Activated T-helper 2 cell treated with anti-CD3 and anti-CD28 coated beads, Interferon-gamma antibody, Interleukin-2, Interleukin-4, amounts not matched to agents 10 μg/mL and 5 μg/mL and 100 μg/mL, durations not matched to agents 14 hours and 24 hours and 36 hours (primary cell): ENCODE results near the gene ZFYVE26. TPM values are rescaled to one million over a fixed set of nuclear protein-coding genes. Genes with fewer than 3 reads are reported as not detected.

Experiments
- DNase-seq: peaks from one replicate; pipeline ENCODE4 v3.0.0; 2021; ENCODE audit warnings: low spot score
- H3K27ac Mint-ChIP-seq: one replicate; pipeline ENCODE4 v1.8.0; 2021; ENCODE audit warnings: mixed read lengths
- H3K27me3 Mint-ChIP-seq: one replicate; pipeline ENCODE4 v1.8.0; 2021; ENCODE audit warnings: low read depth, mixed read lengths
- H3K36me3 Mint-ChIP-seq: one replicate; pipeline ENCODE4 v1.8.0; 2021; ENCODE audit warnings: low read depth, mixed read lengths
- H3K4me1 Mint-ChIP-seq: one replicate; pipeline ENCODE4 v1.8.0; 2021; ENCODE audit warnings: low read depth, mixed read lengths
- H3K4me3 Mint-ChIP-seq: one replicate; pipeline ENCODE4 v1.8.0; 2021; ENCODE audit warnings: low read depth, mild to moderate bottlenecking, moderate library complexity, mixed read lengths
- H3K9me3 Mint-ChIP-seq: one replicate; pipeline ENCODE4 v1.8.0; 2021; ENCODE audit warnings: mixed read lengths
- intact Hi-C: fragments of 100-400 bp; cut with micrococcal nuclease; formaldehyde crosslinking; loops from one replicate; pipeline ENCODE4 v1.15.1; 2023
- total RNA-seq: library from RNA; stranded (reverse); gene quantifications from 2 replicates; pipeline ENCODE4 v1.2.3, GENCODE V29; 2022

The ZFYVE26 gene
- total RNA-seq, 1 donor from 2014 or later, result 16.0 TPM

- H3K4me1 Mint-ChIP-seq, result no peaks in the 10 kb centered on the region
- H3K27ac Mint-ChIP-seq, result no peak overlapping the region
- DNase-seq, result no peak
- H3K36me3 Mint-ChIP-seq, result peaks cover 34% of the 10 kb centered on the region
- no peak overlapping the region for H3K4me3 Mint-ChIP-seq
- H3K27me3 Mint-ChIP-seq, result no peaks in the 10 kb centered on the region
- intact Hi-C loops, result no loop called here
- no peaks in the 10 kb centered on the region for H3K9me3 Mint-ChIP-seq
These were observed 53.1 kb downstream of the ZFYVE26 start for GRCh38 chr14:67763158-67763822.

- H3K9me3 Mint-ChIP-seq, result no peaks in the 10 kb centered on the region
- intact Hi-C loops, result no loop called here
- no peak overlapping the region for H3K4me3 Mint-ChIP-seq
- no peaks in the 10 kb centered on the region for H3K4me1 Mint-ChIP-seq
- no peaks in the 10 kb centered on the region for H3K27me3 Mint-ChIP-seq
- H3K27ac Mint-ChIP-seq, result no peak overlapping the region
- H3K36me3 Mint-ChIP-seq, result peaks cover 37% of the 10 kb centered on the region
- DNase-seq, result no peak
These were observed 54.3 kb downstream of the ZFYVE26 start for GRCh38 chr14:67762051-67762450.

GRCh38 chr14:67759916-67760315 lies 56.5 kb downstream of the ZFYVE26 start:
- no peak overlapping the region for H3K27ac Mint-ChIP-seq
- peaks cover 26% of the 10 kb centered on the region for H3K36me3 Mint-ChIP-seq
- no peaks in the 10 kb centered on the region for H3K9me3 Mint-ChIP-seq
- no peaks in the 10 kb centered on the region for H3K27me3 Mint-ChIP-seq
- no peak overlapping the region for H3K4me3 Mint-ChIP-seq
- DNase-seq, result no peak
- intact Hi-C loops, result no loop called here
- no peaks in the 10 kb centered on the region for H3K4me1 Mint-ChIP-seq

GRCh38 chr14:67757175-67757574 lies 59.2 kb downstream of the ZFYVE26 start:
- intact Hi-C loops, result no loop called here
- Mint-ChIP-seq H3K4me1 (no peaks in the 10 kb centered on the region), H3K4me3 (no peak overlapping the region), H3K27me3 (no peaks in the 10 kb centered on the region), H3K27ac (no peak overlapping the region), H3K9me3 (no peaks in the 10 kb centered on the region), H3K36me3 (peaks cover 30% of the 10 kb centered on the region)
- DNase-seq, result no peak

GRCh38 chr14:67756496-67756895 lies 59.9 kb downstream of the ZFYVE26 start:
- H3K4me3 Mint-ChIP-seq, result no peak overlapping the region
- H3K36me3 Mint-ChIP-seq, result peaks cover 31% of the 10 kb centered on the region
- intact Hi-C loops, result no loop called here
- H3K9me3 Mint-ChIP-seq, result no peaks in the 10 kb centered on the region
- no peaks in the 10 kb centered on the region for H3K27me3 Mint-ChIP-seq
- no peaks in the 10 kb centered on the region for H3K4me1 Mint-ChIP-seq
- H3K27ac Mint-ChIP-seq, result no peak overlapping the region
- no peak for DNase-seq

GRCh38 chr14:67749341-67750084 lies 66.9 kb downstream of the ZFYVE26 start:
- Mint-ChIP-seq H3K4me3 (no peak overlapping the region), H3K4me1 (peaks cover 6% of the 10 kb centered on the region), H3K9me3 (no peaks in the 10 kb centered on the region), H3K27ac (no peak overlapping the region), H3K36me3 (peaks cover 29% of the 10 kb centered on the region), H3K27me3 (no peaks in the 10 kb centered on the region)
- intact Hi-C loops, result no loop called here
- DNase-seq, result no peak

GRCh38 chr14:67748312-67748711 lies 68.1 kb downstream of the ZFYVE26 start:
- H3K36me3 Mint-ChIP-seq, result peaks cover 21% of the 10 kb centered on the region
- intact Hi-C loops, result no loop called here

GRCh38 chr14:67746927-67747326 lies 69.5 kb downstream of the ZFYVE26 start:
- intact Hi-C loops, result no loop called here
- Mint-ChIP-seq H3K9me3 (no peaks in the 10 kb centered on the region), H3K27me3 (no peaks in the 10 kb centered on the region), H3K36me3 (peaks cover 15% of the 10 kb centered on the region), H3K4me1 (peaks cover 6% of the 10 kb centered on the region), H3K27ac (no peak overlapping the region), H3K4me3 (no peak overlapping the region)
- DNase-seq, result no peak

More at GRCh38 chr14:67748312-67748711, 68.1 kb downstream of the ZFYVE26 start:
- no peak overlapping the region for H3K4me3 Mint-ChIP-seq
- no peak for DNase-seq
- no peak overlapping the region for H3K27ac Mint-ChIP-seq
- H3K4me1 Mint-ChIP-seq, result peaks cover 6% of the 10 kb centered on the region
- no peaks in the 10 kb centered on the region for H3K9me3 Mint-ChIP-seq
- H3K27me3 Mint-ChIP-seq, result no peaks in the 10 kb centered on the region

- H3K36me3 Mint-ChIP-seq, result peaks cover 4% of the 10 kb centered on the region
- H3K9me3 Mint-ChIP-seq, result no peaks in the 10 kb centered on the region
- H3K27ac Mint-ChIP-seq, result no peak overlapping the region
- H3K4me1 Mint-ChIP-seq, result peaks cover 6% of the 10 kb centered on the region
- DNase-seq, result no peak
- peaks cover 2% of the 10 kb centered on the region for H3K27me3 Mint-ChIP-seq
- no peak overlapping the region for H3K4me3 Mint-ChIP-seq
- intact Hi-C loops, result no loop called here
These were observed 72.3 kb downstream of the ZFYVE26 start for GRCh38 chr14:67744046-67744445.

GRCh38 chr14:67738740-67739504 lies 77.5 kb downstream of the ZFYVE26 start:
- DNase-seq, result no peak
- Mint-ChIP-seq H3K27ac (no peak overlapping the region), H3K4me1 (no peaks in the 10 kb centered on the region), H3K9me3 (no peaks in the 10 kb centered on the region), H3K4me3 (no peak overlapping the region), H3K36me3 (no peaks in the 10 kb centered on the region), H3K27me3 (peaks cover 4% of the 10 kb centered on the region)
- intact Hi-C loops, result no loop called here

- Mint-ChIP-seq H3K27ac (no peak overlapping the region), H3K27me3 (peaks cover 4% of the 10 kb centered on the region), H3K9me3 (no peaks in the 10 kb centered on the region), H3K36me3 (no peaks in the 10 kb centered on the region), H3K4me3 (no peak overlapping the region), H3K4me1 (no peaks in the 10 kb centered on the region)
- no peak for DNase-seq
- intact Hi-C loops, result no loop called here
These were observed 79.6 kb downstream of the ZFYVE26 start for GRCh38 chr14:67736771-67737170.

- peaks cover 2% of the 10 kb centered on the region for H3K27me3 Mint-ChIP-seq
- H3K4me1 Mint-ChIP-seq, result no peaks in the 10 kb centered on the region
- no peaks in the 10 kb centered on the region for H3K36me3 Mint-ChIP-seq
- no peak for DNase-seq
- no peak overlapping the region for H3K27ac Mint-ChIP-seq
- intact Hi-C loops, result no loop called here
- no peak overlapping the region for H3K4me3 Mint-ChIP-seq
- no peaks in the 10 kb centered on the region for H3K9me3 Mint-ChIP-seq
These were observed 80.8 kb downstream of the ZFYVE26 start for GRCh38 chr14:67735336-67736147.
